A549 (cell line): ENCODE data around the gene ADAMTSL3. TPM values are rescaled to one million over a fixed set of nuclear protein-coding genes. Genes with fewer than 3 reads are reported as not detected.

ENCODE experiments used
- ATAC-seq, 2 experiments: fragments of 200-7000 bp in 1 of 2; fragments of >200 bp in 1 of 2; cut with Nextera tagmentation in 1 of 2; cut with Tn5 transposase in 1 of 2; 3 replicates each; pipeline versions ENCODE4 v1.8.0 to v1.9.1; 2018 to 2020; ENCODE audit warnings: mild to moderate bottlenecking in 1 of 2, moderate library complexity in 1 of 2
- CTCF ChIA-PET: fragments of 300-600 bp; sonication (Branson Sonifier 250); formaldehyde crosslinking; extraction: SDS; loops from one replicate; lab custom pipeline; 2021; ENCODE audit warnings: antibody characterized with exemption, inconsistent platforms; lab: Yijun Ruan, JAX
- POLR2A ChIA-PET: fragments of 350-600 bp; formaldehyde crosslinking; extraction: SDS; loops from one replicate; lab custom pipeline; 2021; ENCODE audit warnings: antibody characterized with exemption, inconsistent platforms; lab: Yijun Ruan, JAX
- DNase-seq, 2 experiments: peaks; one replicate each; pipeline versions ENCODE4 v3.0.0 to v3.0.0-alpha.2; 2011 to 2016; ENCODE audit warnings: low read depth in 1 of 2, low spot score in 1 of 2
- FAIRE-seq: peaks from 2 replicates; lab custom pipeline; 2011; peaks lifted over from hg19 to GRCh38; lab: Jason Lieb, UNC
- H3K27ac ChIP-seq, 2 experiments: fragments of >200 bp; sonication (Bioruptor Twin); formaldehyde crosslinking; 3 replicates each; pipeline ENCODE4 v1.5.1; 2016 to 2017
- H3K4me1 ChIP-seq: fragments of >200 bp; sonication (Bioruptor Twin); formaldehyde crosslinking; 3 replicates; pipeline ENCODE4 v1.6.1; 2016
- H3K4me2 ChIP-seq: fragments of >200 bp; sonication (Bioruptor Twin); formaldehyde crosslinking; 3 replicates; pipeline ENCODE4 v1.6.1; 2016
- H3K4me3 ChIP-seq: fragments of >200 bp; sonication (Bioruptor Twin); formaldehyde crosslinking; 3 replicates; pipeline ENCODE4 v1.5.1; 2016
- H3K9me3 ChIP-seq: fragments of >200 bp; sonication (Bioruptor Twin); formaldehyde crosslinking; 3 replicates; pipeline ENCODE4 v1.6.1; 2016
- CHD4 ChIP-seq: fragments of 200-600 bp; sonication (generic); IDR thresholded peaks from 2 replicates; pipeline ENCODE4 v1.6.1; 2016; ENCODE audit warnings: antibody characterized with exemption, mild to moderate bottlenecking, borderline replicate concordance
- EHF ChIP-seq: fragments of 250-450 bp; sonication (Bioruptor Pico); IDR thresholded peaks from 2 replicates; pipeline ENCODE4 v1.5.0; 2020; ENCODE audit warnings: mild to moderate bottlenecking
- ESRRA ChIP-seq: fragments of 150-350 bp; IDR thresholded peaks from 2 replicates; pipeline ENCODE4 v1.6.1; 2014; ENCODE audit warnings: mild to moderate bottlenecking, low read length, borderline replicate concordance
- GATA3 ChIP-seq: IDR thresholded peaks from 2 replicates; pipeline ENCODE4 v1.6.1; 2012; ENCODE audit warnings: borderline replicate concordance
- HOXA7 ChIP-seq: fragments of 250-450 bp; sonication (Bioruptor Pico); IDR thresholded peaks from 2 replicates; pipeline ENCODE4 v1.5.0; 2020; ENCODE audit warnings: mild to moderate bottlenecking, moderate library complexity
- HOXB5 ChIP-seq: fragments of 250-450 bp; sonication (Bioruptor Pico); IDR thresholded peaks from 2 replicates; pipeline ENCODE4 v1.5.0; 2020; ENCODE audit warnings: mild to moderate bottlenecking, moderate library complexity
- JUN ChIP-seq, 2 experiments: fragments of >200 bp; sonication (Bioruptor Twin); formaldehyde crosslinking; IDR thresholded peaks; 2 replicates in 1 of 2; 3 replicates in 1 of 2; pipeline ENCODE4 v1.6.1; 2016 to 2017
- KDM1A ChIP-seq: fragments of 200-600 bp; sonication (generic); IDR thresholded peaks from 2 replicates; pipeline ENCODE4 v1.6.1; 2016; ENCODE audit warnings: low read depth, mild to moderate bottlenecking
- NR3C1 ChIP-seq: fragments of >200 bp; sonication (Bioruptor Twin); formaldehyde crosslinking; IDR thresholded peaks from 3 replicates; pipeline ENCODE4 v1.6.1; 2017
- PHF8 ChIP-seq: fragments of 200-600 bp; sonication (generic); IDR thresholded peaks from 2 replicates; pipeline ENCODE4 v1.6.1; 2016; ENCODE audit warnings: low read depth, mild to moderate bottlenecking, antibody characterized with exemption, moderate library complexity, borderline replicate concordance
- POLR2AphosphoS2 ChIP-seq: conservative IDR thresholded peaks from 2 replicates; pipeline ENCODE4 v1.6.1; 2012; ENCODE audit warnings: low read length, improper control_type of control experiment, inconsistent platforms
- RAD21 ChIP-seq, 2 experiments: fragments of >200 bp in 1 of 2; sonication (Bioruptor Twin) in 1 of 2; formaldehyde crosslinking in 1 of 2; IDR thresholded peaks in 1 of 2; conservative IDR thresholded peaks in 1 of 2; 2 replicates in 1 of 2; 3 replicates in 1 of 2; pipeline ENCODE4 v1.6.1; 2012 to 2018; ENCODE audit warnings: inconsistent platforms in 1 of 2
- RARB ChIP-seq: fragments of 250-450 bp; sonication (Bioruptor Pico); IDR thresholded peaks from 2 replicates; pipeline ENCODE4 v1.8.0; 2021; ENCODE audit warnings: mild to moderate bottlenecking, moderate library complexity
- REST ChIP-seq: fragments of 200-600 bp; sonication (generic); IDR thresholded peaks from 2 replicates; pipeline ENCODE4 v1.6.1; 2016; ENCODE audit warnings: antibody characterized with exemption, mild to moderate bottlenecking, moderate library complexity
- SMC3 ChIP-seq: fragments of >200 bp; sonication (Bioruptor Twin); formaldehyde crosslinking; IDR thresholded peaks from 3 replicates; pipeline ENCODE4 v1.6.1; 2018; ENCODE audit warnings: inconsistent platforms
- ZFP36 ChIP-seq: fragments of 450-650 bp; IDR thresholded peaks from 2 replicates; pipeline ENCODE4 v1.6.1; 2014; ENCODE audit warnings: borderline replicate concordance; ENCODE audit not compliant: partially characterized antibody
- ZSCAN20 ChIP-seq: fragments of 250-450 bp; sonication (Bioruptor Pico); IDR thresholded peaks from 2 replicates; pipeline ENCODE4 v1.8.0; 2022; ENCODE audit warnings: mild to moderate bottlenecking, moderate library complexity
- WGBS: methylation state at CpG from one replicate; pipeline ENCODE4 v1.1.6; 2017; ENCODE audit errors: missing lambda C conversion rate; 5-methylcytosine and 5-hydroxymethylcytosine counted together
- polyA plus RNA-seq, 4 experiments: library from polyadenylated mRNA; depleted of rRNA in 3 of 4; stranded (reverse); fragments of >200 nt; fragmentation: RNase III in 1 of 4; extraction: RNeasy Plus Mini Kit Qiagen cat#74134 plus additional on column Dnase treatment in 1 of 4; gene quantifications; 2 replicates in 3 of 4; 3 replicates in 1 of 4; pipeline ENCODE4 v1.2.3, GENCODE V29; 2011 to 2017

ADAMTSL3 gene
- polyA plus RNA-seq, 2 of the 4 experiments (the other 2 are of a cell fraction) = 0.22 to 0.25 TPM

- FAIRE-seq (no peak), ATAC-seq (peak; percentile 61 to 75; a peak in 4 of 6 replicates)
- WGBS = 11% methylated on average over 5 of the region's 5 CpGs
Measured at GRCh38 chr15:83747050-83747717, 93.3 kb downstream of the ADAMTSL3 start.

GRCh38 chr15:83747718-83748110 is 93.8 kb downstream of the ADAMTSL3 start:
- ATAC-seq (no peak), FAIRE-seq (no peak), DNase-seq (no peak)
- ChIA-PET CTCF (interaction anchor here (1.6 kb wide), 1 partner anchor 96 kb away, joined by 3 read pairs; no protein-coding TSS in a partner anchor), POLR2A (no interaction called here)
- Histone ChIP-seq H3K4me2 (no peak overlapping the region), H3K9me3 (no peaks in the 10 kb centered on the region), H3K27ac (no peak overlapping the region), H3K4me1 (no peaks in the 10 kb centered on the region), H3K4me3 (no peak overlapping the region)
- WGBS = 11% methylated on average over 5 of the region's 5 CpGs
- TF ChIP-seq NR3C1 (no peak), ESRRA (no peak), RARB (CRISPR knock-in tag) (no peak), GATA3 (no peak), HOXA7 (CRISPR knock-in tag) (no peak), CHD4 (no peak), REST (no peak), JUN (IDR thresholded peaks at IDR 0.05) (no peak), RAD21 (conservative IDR thresholded peaks at IDR 0.05 in 1 of 2, IDR thresholded peaks at IDR 0.05 in 1 of 2) (no peak), SMC3 (no peak), PHF8 (no peak)

More at GRCh38 chr15:83747050-83747717, 93.3 kb downstream of the ADAMTSL3 start:
- Histone ChIP-seq H3K9me3 (no peaks in the 10 kb centered on the region), H3K4me1 (no peaks in the 10 kb centered on the region), H3K27ac (no peak overlapping the region), H3K4me3 (no peak overlapping the region), H3K4me2 (0 out of 3 replicates have a peak overlapping the region, but pooled peaks have one; percentile 25)
- DNase-seq = peak in 1 of 2 experiments; percentile 35
- CTCF ChIA-PET = interaction anchor here (0.7 to 1.6 kb wide), 6 partner anchors 8 to 308 kb away, joined by 3 to 4 read pairs (median 3); no protein-coding TSS in a partner anchor
- TF ChIP-seq RAD21 (conservative IDR thresholded peaks at IDR 0.05 in 1 of 2, IDR thresholded peaks at IDR 0.05 in 1 of 2) = peak; percentile 38 to 58; a peak in 4 of 5 replicates
- no peak for TF ChIP-seq EHF (CRISPR knock-in tag)
- no peak for TF ChIP-seq ZFP36
- no peak for TF ChIP-seq ZSCAN20 (CRISPR knock-in tag)
- POLR2A ChIA-PET = no interaction called here

- FAIRE-seq (no peak), DNase-seq (no peak), ATAC-seq (no peak)
- Histone ChIP-seq H3K9me3 (peaks cover 6% of the 10 kb centered on the region), H3K4me3 (no peak overlapping the region), H3K27ac (no peak overlapping the region), H3K4me2 (no peak overlapping the region), H3K4me1 (no peaks in the 10 kb centered on the region)
- ChIA-PET CTCF (no interaction called here), POLR2A (no interaction called here)
- no peak for TF ChIP-seq KDM1A
- TF ChIP-seq POLR2AphosphoS2 = no peak
- TF ChIP-seq GATA3 = no peak
- TF ChIP-seq HOXB5 (CRISPR knock-in tag) = no peak
- WGBS = 32% methylated on average over 6 of the region's 6 CpGs
Measured at GRCh38 chr15:83753872-83754493, 100.1 kb downstream of the ADAMTSL3 start.
